CD4-positive, alpha-beta T cell treated with Interleukin-15 for 1 hour (primary cell): ENCODE results near the gene ATAD3C.
"Not testable (repeated sequence)": the region's sequence is repeated elsewhere in the genome, so short reads cannot be mapped to it uniquely, and the experiment has no call there.

ENCODE experiments used
- DNase-seq: peaks from one replicate; pipeline ENCODE4 v3.0.0-alpha.2; 2020

Gene ATAD3C

DNA sequence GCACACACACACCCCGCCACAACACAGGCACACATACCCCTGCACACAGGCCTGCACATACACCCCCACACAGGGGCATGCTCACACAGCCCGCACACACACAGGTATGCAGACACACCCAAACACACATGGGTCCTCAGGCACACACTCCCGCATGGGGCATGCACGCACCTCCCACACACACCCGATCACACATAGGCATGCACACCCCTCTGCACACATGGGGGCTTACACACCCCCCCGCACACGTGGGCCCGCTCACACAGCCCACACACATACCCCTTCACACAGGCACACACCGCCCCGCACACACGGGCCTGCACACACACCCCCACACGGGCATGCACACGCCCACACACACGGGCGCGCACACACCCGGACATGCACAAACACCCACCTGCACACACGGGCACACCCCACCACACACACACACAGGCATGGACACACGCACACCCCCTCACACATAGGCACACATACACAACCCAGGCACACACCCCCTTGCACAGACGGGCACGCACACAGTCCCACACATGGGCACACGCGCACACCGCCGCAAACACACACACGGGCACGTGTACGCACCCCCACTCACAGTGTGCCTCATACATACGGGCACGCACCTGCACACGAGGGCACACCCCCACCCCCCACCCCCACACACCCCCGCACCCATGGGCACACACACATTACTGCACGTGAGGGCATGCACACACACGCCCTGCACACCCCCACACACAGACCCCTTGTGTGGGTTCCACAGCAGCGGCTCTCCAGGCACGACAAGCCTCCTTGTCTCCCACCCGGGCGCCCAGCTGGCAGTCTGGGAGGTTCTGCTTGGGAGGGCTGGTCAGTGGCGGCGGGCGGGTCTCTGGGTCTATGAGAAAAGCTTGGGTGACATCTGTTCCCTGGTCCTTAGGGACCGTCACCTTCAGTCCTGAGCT is 30.3 kb downstream of the ATAD3C start:
- DNase-seq: no peak

- DNase-seq: not testable (repeated sequence)
Measured at GRCh38 chr1:1480488-1480867, 31.0 kb downstream of the ATAD3C start.

GRCh38 chr1:1481811-1482210 is 32.3 kb downstream of the ATAD3C start:
- not testable (repeated sequence) for DNase-seq

DNA sequence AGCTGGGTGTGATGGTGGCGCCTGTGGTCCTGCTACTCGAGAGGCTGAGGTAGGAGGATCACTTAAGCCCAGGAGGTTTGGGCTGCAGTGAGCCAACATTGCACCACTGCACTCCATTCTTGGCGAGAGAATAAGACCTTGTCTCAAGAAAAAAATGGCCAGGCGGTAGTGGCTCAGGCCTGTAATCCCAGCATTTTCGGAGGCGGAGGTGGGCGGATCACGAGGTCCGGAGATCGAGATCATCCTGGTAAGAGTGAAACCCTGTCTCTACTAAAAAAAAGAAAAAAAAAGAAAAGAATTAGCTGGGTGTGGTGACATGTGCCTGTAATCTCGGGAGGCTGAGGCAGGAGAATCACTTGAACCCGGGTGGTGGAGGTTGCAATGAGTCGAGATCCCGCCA is 33.4 kb downstream of the ATAD3C start:
- no peak for DNase-seq

GRCh38 chr1:1483714-1484113 is 34.2 kb downstream of the ATAD3C start:
- DNase-seq: no peak

DNA sequence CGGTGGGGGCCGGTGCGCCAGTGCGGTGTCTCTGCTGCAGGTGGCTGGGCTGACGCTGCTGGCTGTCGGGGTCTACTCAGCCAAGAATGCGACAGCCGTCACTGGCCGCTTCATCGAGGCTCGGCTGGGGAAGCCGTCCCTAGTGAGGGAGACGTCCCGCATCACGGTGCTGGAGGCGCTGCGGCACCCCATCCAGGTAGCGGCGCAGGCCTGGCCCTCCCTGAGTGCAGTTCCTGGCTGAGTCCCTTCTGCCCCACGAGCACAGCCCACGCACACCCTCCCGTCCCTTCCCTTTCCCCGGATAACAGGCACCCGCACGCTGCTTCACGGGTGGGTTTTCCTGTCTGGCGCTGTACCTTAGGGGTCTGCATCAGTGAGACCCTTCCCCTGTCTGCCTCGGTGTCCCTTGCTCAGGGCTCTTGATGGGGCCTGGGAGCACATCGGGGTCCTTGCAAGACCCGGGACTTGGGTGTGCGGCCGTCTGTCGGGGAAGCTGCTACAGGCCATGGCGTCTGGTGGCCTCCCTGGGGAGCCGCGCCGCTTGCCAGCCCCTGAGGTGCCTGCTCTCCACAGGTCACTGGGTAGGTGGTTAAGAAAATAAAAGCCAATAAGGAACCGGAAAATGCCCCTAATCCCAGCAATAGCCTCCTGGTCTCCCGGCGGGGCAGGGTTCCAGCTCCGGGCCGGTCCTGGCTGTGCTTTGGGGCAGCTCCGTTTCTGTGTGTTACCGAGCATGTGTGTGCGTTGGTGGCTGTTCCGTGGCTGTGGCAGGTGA is 35.7 kb downstream of the ATAD3C start:
- not testable (repeated sequence) for DNase-seq

DNA sequence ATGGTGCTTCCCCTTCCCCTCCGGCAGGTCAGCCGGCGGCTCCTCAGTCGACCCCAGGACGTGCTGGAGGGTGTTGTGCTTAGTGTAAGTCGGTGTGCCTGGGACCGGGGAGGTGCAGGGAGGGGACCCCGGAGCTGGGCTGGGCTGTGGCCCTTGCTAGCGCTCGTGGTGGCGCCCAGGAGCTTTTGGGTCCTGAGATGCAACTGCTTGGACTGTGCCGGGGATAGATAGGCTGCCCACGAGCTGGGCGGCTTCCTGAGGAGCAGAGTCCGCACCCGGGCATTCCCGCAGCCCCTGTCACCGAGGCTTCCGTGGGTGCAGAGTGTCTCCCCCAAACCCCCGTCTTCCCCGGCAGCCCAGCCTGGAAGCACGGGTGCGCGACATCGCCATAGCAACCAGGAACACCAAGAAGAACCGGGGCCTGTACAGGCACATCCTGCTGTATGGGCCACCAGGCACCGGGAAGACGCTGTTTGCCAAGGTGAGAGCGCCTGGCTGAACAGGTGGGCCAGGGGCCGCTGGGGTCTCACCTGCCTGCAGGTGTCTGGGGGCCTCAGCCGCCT is 36.3 kb downstream of the ATAD3C start:
- not testable (repeated sequence) for DNase-seq

DNA sequence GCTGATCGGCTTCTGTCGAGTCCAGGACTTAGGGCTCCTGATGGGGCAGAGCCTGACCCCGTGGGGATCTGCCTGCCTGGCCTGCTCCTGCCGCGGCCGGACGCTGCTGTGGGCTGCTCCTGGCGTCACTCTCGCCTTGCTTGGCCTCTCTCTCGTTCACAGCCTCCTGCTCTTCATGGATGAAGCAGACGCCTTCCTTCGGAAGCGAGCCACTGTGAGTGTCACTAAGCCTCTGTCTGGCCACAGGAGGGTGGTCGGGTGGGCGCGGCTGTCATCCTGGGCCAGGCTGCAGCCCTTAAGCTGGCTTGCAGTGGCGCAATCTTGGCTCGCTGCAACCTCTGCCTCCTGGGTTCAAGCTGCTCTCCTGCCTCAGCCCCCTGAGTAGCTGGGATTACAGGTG is 38.2 kb downstream of the ATAD3C start:
- no peak for DNase-seq

DNA sequence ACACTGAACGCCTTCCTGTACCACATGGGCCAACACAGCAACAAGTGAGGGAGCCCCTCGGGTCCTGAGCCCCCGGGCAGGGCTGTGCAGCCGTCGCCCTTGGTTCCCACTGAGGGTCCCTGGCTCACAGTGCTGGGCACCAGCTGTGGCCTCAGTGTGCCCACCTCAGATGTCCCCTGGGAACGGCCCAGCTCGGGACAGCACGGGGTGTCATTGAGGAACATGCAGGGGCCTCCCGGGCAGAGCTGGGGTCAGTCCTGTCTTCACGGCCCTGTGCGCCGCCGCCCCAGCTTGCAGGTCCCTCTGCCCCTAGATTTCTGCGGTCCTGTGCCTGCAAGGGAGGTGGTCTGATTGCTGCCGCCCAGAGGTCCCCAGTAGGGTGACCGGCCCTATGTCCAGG is 39.7 kb downstream of the ATAD3C start:
- no peak for DNase-seq

DNA sequence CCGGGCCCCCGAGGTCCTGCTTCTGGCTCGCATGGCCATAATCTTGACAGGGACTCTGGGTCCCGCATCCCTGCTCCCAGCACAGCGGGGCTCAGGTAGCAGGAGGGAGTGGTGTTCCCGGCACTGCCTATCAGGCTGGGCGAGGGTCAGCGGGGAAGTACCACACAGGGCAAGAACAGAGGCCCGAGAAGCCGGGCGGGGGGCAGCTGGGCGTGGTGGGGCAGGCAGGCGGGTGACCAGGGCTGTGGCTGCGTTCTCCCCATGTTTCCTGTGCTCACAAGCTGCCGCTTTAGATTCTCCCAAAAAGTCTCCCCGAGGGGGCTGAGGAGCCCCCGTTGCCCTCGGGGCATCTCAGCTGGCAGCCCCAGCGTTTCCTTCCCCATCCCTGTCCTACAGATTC is 40.4 kb downstream of the ATAD3C start:
- no peak for DNase-seq

DNA sequence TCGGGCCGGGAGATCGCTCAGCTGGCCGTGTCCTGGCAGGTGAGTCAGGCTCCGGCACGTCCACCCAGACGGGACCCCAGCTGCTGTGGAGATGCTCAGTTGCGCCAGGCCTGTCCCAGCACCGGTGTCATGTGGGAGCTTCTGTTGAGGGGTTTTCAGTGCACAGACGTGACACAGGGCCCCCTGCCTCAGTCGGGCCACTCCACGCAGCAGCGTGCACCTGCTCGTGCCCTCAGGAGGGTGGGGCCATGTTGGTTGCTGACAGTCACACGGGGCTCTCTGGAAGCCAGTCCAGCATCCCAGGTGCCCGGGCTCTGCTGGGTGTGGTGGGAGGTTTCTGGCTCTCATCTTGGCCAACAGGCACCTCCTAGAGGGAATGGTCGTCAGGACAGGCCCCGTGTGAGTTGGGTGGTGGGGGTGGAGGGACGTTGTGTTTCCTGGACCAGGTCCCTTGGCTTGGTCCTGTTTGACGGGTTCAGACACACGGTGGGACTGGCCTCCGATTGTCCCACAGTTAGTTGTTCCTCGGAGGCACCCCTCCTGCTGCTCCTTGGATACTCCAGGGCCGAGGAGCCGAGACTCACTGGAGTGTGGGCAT is 41.2 kb downstream of the ATAD3C start:
- no peak for DNase-seq

- no peak for DNase-seq
Measured at GRCh38 chr1:1491601-1492000, 42.1 kb downstream of the ATAD3C start.

- not testable (repeated sequence) for DNase-seq
Measured at GRCh38 chr1:1494311-1494710, 44.8 kb downstream of the ATAD3C start.

GRCh38 chr1:1495461-1495975 is 46.0 kb downstream of the ATAD3C start:
- not testable (repeated sequence) for DNase-seq

DNA sequence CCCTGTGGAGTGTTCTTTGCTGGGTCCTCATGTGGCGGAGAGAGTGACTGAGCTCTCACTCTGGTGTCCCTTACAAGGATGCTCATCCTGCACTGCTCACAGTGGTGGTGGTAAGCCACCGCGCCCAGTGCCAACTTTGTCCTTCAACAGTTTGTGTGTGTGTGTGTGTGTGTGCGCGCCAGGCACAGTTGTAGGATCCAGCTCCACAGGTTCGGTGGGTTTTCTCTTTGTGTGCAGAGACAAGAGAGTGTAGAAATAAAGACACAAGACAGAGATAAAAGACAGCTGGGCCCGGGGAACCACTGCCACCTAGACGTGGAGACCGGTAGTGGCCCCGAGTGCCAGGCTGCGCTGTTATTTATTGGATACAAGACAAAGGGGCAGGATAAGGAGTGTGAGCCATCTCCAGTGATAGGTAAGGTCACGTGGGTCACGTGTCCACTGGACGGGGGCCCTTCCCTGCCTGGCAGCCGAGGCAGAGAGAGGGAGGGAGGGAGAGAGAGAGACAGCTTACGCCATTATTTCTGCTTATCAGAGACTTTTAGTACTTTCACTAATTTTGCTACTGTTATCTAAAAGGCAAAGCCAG is 55.4 kb downstream of the ATAD3C start:
- DNase-seq: peak; percentile 79

DNA sequence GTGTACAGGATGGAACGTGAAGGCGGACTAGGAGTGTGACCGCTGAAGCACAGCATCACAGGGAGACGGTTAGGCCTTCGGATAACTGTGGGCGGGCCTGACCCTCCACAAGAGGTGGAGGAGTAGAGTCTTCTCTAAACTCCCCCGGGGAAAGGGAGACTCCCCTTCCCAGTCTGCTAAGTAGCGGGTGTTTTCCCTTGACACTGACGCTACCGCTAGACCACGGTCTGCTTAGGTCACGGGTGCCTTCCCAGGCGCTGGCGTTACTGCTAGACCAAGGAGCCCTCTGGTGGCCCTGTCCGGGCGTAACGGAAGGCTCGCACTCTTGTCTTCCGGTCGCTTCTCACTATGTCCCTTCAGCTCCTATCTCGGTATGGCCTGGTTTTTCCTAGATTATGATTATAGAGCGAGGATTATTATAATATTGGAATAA is 55.9 kb downstream of the ATAD3C start:
- peak; percentile 63 for DNase-seq

DNA sequence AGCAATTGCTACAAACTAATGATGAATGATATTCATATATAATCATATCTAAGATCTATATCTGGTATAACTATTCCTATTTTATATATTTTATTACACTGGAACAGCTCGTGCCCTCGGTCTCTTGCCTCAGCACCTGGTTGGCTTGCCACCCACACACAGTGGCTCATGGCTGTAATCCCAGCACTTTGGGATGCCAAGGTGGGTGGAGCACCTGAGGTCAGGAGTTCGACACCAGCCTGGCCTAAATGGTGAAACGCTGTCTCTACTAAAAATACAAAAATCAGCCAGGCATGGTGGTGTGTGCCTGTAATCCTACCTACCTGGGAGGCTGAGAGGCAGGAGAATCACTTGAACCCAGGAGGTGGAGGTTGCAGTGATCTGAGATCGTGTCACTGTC is 56.3 kb downstream of the ATAD3C start:
- DNase-seq: not testable (repeated sequence)

- DNase-seq: no peak
Measured at GRCh38 chr1:1507305-1507704, 57.8 kb downstream of the ATAD3C start.

- DNase-seq: not testable (repeated sequence)
Measured at GRCh38 chr1:1508775-1509464, 59.4 kb downstream of the ATAD3C start.

DNA sequence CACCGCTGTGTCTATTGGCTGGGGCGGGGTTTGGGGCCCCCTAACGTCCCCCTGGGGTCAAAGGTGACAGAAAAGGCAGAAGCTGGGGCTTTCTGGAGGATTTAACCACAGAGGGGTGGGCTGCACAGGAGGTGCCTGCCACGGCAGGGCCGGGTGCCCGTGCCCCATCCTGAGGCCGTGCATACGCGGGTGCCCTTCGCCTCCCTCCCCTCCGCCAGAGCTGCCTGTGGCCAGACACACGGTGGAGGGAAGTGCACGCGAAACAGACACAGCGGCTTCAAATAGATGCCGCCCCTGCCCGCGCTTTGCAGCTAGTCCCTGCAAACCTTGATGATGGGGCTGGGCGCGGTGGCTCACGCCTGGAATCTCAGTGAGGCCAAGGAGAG is 60.0 kb downstream of the ATAD3C start:
- DNase-seq: not testable (repeated sequence)

DNA sequence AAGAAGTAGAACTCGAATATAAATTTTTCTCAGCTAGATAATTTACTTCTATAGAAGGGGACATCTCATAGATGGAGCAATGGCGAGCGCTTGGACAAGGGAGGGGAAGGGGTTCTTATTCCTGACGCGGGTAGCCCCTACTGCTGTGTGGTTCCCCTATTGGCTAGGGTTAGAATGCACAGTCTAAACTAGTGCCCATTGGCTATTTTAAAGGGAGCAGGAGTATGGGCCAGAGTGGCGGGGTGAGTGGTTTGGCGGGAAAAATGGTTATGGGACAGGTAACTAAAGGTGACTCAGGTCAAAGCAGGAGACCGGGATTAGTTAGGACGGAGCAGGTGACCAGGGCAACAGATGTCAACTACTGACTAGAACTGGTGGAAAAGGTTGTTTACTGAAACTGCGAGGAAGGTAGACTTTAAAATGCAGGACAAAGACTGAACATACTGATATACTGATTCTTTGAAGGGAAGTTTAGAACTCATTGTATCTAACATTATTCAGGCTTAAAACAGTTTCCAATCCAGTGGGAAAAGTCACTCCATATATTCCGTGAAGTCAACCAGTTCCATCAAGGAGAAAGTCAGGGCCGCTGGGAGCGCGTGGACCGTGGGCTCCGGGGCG is 61.5 kb downstream of the ATAD3C start:
- DNase-seq: no peak
